Prostate gland (tissue), 2 donors: Measurements from ENCODE around the gene OXT.
"Not testable (repeated sequence)": the region's sequence is repeated elsewhere in the genome, so short reads cannot be mapped to it uniquely, and the experiment has no call there.

Source experiments
- CTCF ChIP-seq, 4 experiments: fragments of 200-600 bp in 2 of 4; fragments of 450-650 bp in 2 of 4; sonication (generic) in 2 of 4; IDR thresholded peaks; 1 replicate in 3 of 4; 2 replicates in 1 of 4; pipeline ENCODE4 v1.5.1; 2016 to 2019; ENCODE audit warnings: antibody characterized with exemption in 4 of 4, mild to moderate bottlenecking in 2 of 4, moderate library complexity in 2 of 4
- POLR2A ChIP-seq: fragments of 450-650 bp; IDR thresholded peaks from one replicate; pipeline ENCODE4 v1.6.1; 2016; ENCODE audit warnings: antibody characterized with exemption, mild to moderate bottlenecking
- POLR2AphosphoS5 ChIP-seq: sonication (generic); formaldehyde crosslinking; IDR thresholded peaks from one replicate; pipeline ENCODE4 v1.6.1; 2017; ENCODE audit warnings: antibody characterized with exemption

- TF ChIP-seq CTCF (IDR thresholded peaks at IDR 0.05); POLR2AphosphoS5; POLR2A: not testable (repeated sequence)
These were observed 7.3 kb upstream of the OXT start for GRCh38 chr20:3064119-3064518.
